Measurements from ENCODE around the gene WDR49.

Gene WDR49

DNA sequence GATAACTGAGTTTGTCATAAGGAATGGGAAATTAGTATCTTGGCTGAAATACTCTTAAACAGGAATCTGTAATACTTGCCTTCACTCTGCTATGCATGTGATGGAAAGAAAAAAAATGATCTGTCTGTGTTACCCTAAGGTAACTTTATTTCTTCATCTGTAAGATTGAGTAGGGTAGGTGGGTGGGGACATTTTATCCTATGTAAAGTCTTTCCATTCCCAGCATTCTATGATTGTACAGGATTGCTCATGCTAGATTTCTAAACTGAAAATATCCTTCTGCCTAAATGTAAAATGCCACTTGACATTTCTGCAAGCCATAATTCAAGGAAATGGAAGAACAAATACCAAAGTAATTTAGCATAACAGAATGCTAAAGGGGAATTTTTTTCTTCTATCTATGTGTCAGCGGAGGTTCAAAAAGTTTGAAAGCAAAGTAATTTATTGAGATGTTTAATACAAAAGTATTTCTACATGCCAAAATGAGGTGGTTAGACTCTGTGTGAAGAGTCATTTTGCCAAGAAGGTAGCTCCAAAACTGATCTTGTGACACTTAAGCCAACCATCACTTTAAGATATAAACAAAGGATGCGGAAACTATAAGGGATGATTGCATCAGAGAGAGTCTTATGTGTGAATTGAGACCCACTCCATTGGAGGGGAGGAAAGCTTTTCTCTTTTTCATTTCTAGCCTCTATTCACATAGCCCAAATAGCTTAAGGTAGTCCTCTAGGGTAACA lies 133.3 kb downstream of the WDR49 start:
- in situ Hi-C loops (cut with HindIII; ENCODE audit: low pct_ligation_motif_present, low pct_unique_long_range_greater_than_20kb, low sequenced_read_pairs) = no loop called here
- DNase-seq = no peak

DNA sequence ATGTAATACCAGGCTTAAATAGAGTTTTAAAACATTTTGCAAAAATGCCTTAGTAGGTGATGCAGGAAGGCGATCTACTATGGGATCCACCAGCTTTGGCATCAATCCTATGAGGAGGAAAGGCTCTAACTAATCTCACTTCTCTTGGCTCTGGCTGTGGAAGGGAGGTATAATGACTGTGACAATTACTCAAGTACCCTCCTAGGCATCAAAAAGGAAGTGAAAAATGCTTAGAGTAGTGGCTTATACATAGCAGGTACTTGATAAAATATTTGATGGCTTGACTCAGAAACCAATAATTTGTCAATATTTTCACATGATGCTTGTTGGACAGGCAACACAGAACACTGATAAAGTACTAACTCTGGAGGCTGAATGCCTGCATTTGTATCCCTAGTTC lies 145.8 kb downstream of the WDR49 start:
- DNase-seq = no peak
- in situ Hi-C loops (cut with HindIII; ENCODE audit: low pct_ligation_motif_present, low pct_unique_long_range_greater_than_20kb, low sequenced_read_pairs) = no loop called here

- DNase-seq = no peak
- in situ Hi-C loops (cut with HindIII; ENCODE audit: low pct_ligation_motif_present, low pct_unique_long_range_greater_than_20kb, low sequenced_read_pairs) = no loop called here
Observed at GRCh38 chr3:167502401-167502800, 151.3 kb downstream of the WDR49 start.

DNA sequence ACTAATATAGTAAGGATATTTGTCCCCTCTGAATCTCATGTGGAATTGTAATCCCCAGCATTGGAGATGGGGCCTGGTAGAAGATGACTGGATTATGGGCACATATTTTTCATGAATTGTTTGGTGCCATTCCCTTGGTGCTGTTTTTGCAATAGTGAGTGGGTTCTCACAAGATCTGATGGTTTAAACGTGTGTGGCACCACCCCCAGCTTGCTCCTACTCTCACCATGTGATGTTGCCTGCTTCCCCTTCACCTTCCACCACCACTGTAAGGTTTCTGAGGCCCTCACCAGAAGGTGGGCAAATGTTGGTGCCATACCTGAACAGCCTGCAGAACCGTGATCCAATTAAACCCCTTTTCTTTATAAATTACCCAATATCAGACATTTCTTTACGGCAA lies 151.8 kb downstream of the WDR49 start:
- in situ Hi-C loops (cut with HindIII; ENCODE audit: low pct_ligation_motif_present, low pct_unique_long_range_greater_than_20kb, low sequenced_read_pairs) = no loop called here

GRCh38 chr3:167497903-167498302 lies 155.8 kb downstream of the WDR49 start:
- DNase-seq = no peak
- in situ Hi-C loops (cut with HindIII; ENCODE audit: low pct_ligation_motif_present, low pct_unique_long_range_greater_than_20kb, low sequenced_read_pairs) = no loop called here

More for the DNA sequence above, 151.8 kb downstream of the WDR49 start:
- no peak for DNase-seq

- in situ Hi-C loops (cut with HindIII; ENCODE audit: low pct_ligation_motif_present, low pct_unique_long_range_greater_than_20kb, low sequenced_read_pairs) = no loop called here
Observed at GRCh38 chr3:167493244-167493643, 160.5 kb downstream of the WDR49 start.

GRCh38 chr3:167491621-167492020 lies 162.1 kb downstream of the WDR49 start:
- DNase-seq = no peak
- in situ Hi-C loops (cut with HindIII; ENCODE audit: low pct_ligation_motif_present, low pct_unique_long_range_greater_than_20kb, low sequenced_read_pairs) = no loop called here

More at GRCh38 chr3:167493244-167493643, 160.5 kb downstream of the WDR49 start:
- peak; percentile 31 for DNase-seq

- in situ Hi-C loops (cut with HindIII; ENCODE audit: low pct_ligation_motif_present, low pct_unique_long_range_greater_than_20kb, low sequenced_read_pairs) = no loop called here
- DNase-seq = no peak
Observed at GRCh38 chr3:167489571-167489970, 164.2 kb downstream of the WDR49 start.

- in situ Hi-C loops (cut with HindIII; ENCODE audit: low pct_ligation_motif_present, low pct_unique_long_range_greater_than_20kb, low sequenced_read_pairs) = no loop called here
- DNase-seq = no peak
Observed at GRCh38 chr3:167487556-167487955, 166.2 kb downstream of the WDR49 start.

DNA sequence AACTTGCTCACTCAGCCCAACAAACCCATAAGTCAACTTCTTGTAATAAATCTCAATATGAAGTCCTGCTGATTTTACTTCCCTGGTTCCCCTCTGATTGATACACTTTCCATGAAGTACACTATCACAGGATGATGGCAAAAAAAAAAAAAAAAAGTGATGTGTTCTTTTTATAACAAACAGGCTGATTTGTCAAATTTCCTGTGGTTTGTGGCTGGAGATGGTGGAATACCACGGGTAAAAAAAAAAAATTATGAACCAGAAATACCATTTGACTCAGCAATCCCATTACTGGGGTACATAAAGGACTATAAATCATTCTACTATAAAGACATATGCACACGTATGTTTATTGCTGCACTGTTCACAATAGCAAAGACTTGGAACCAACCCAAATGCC lies 169.2 kb downstream of the WDR49 start:
- DNase-seq = no peak
- in situ Hi-C loops (cut with HindIII; ENCODE audit: low pct_ligation_motif_present, low pct_unique_long_range_greater_than_20kb, low sequenced_read_pairs) = no loop called here

GRCh38 chr3:167483708-167484475 lies 169.8 kb downstream of the WDR49 start:
- DNase-seq = no peak
- in situ Hi-C loops (cut with HindIII; ENCODE audit: low pct_ligation_motif_present, low pct_unique_long_range_greater_than_20kb, low sequenced_read_pairs) = no loop called here

DNA sequence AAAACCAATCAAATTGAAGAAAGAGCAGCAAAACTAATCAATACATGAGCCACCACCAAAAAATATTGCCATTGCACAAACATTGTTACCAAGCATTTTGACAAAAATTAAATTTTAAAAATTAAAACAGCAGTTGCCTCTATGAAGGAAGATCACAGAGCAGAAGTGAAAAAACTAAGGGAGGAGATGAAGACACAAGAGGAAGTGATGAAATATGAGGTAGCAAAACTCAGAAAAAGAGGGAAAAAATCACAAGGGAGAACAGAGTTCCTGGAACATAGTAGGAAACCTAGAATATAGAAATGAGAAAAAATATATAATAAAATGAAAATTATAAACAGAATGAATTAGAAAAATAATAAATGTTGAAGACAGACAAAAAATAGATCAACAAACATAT lies 172.6 kb downstream of the WDR49 start:
- in situ Hi-C loops (cut with HindIII; ENCODE audit: low pct_ligation_motif_present, low pct_unique_long_range_greater_than_20kb, low sequenced_read_pairs) = no loop called here
- DNase-seq = no peak

- in situ Hi-C loops (cut with HindIII; ENCODE audit: low pct_ligation_motif_present, low pct_unique_long_range_greater_than_20kb, low sequenced_read_pairs) = no loop called here
Observed at GRCh38 chr3:167480748-167481147, 173.0 kb downstream of the WDR49 start.

GRCh38 chr3:167473863-167474262 lies 179.9 kb downstream of the WDR49 start, which contains the start of gene SERPINI2:
Gene SERPINI2 (minus strand): TSS chr3:167474042. CDS start chr3:167471834, 2,208 bp downstream.
- no peak for DNase-seq
- in situ Hi-C loops (cut with HindIII; ENCODE audit: low pct_ligation_motif_present, low pct_unique_long_range_greater_than_20kb, low sequenced_read_pairs) = no loop called here

More at GRCh38 chr3:167480748-167481147, 173.0 kb downstream of the WDR49 start:
- no peak for DNase-seq

DNA sequence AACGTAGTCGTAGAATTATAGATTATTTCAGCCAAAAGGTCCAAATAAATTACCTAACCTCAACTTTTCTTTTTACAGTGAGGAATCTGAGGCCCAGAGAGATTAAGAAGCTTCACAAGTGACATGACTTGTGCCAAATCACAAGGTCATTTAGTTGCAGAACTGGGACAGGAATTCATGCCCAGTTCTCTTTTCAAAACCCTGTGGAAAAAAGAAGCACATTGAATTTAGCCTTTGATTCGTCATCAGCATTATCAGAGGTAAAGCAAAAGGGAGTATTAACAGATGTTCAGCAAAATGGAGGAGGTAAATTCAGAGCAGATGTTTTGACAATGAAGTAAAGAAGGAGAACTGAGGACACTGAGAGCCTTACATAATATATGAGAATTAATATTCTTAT lies 184.4 kb downstream of the WDR49 start:
- in situ Hi-C loops (cut with HindIII; ENCODE audit: low pct_ligation_motif_present, low pct_unique_long_range_greater_than_20kb, low sequenced_read_pairs) = no loop called here
- no peak for DNase-seq

DNA sequence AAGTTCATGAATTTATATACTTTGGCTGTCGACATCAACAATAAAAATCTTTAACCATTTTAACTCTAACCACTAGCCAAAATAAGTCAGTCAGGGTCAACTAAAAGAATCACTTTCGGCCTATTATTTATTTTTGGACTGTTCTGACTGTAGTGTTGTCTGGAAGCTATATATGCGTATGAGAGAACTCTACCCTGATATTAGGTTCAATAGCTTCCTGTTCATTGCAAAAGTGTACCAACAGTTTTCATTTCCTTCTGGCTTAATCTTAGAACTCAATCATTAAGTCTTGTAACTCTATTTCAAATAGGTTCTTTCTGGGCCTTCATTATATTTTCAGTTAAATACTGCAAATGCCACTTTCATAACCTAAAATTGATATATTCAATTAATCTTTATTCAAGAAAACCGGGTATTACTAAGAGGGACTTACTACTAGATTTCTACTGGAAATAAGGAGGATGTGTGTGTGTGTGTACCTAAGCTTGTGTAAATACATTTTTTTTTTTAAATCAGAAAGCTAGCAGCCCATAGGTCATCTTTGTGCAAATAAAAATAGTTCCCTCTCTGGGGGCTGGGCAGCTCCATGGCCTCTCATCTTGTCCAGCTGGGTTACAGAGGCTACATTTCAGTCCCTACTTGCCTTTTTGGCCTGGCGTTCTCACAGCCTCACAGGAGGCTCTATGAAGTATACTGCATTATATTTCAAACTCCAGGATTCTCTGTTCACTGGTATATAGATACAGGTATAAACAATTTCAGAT lies 185.7 kb downstream of the WDR49 start:
- no peak for DNase-seq
- in situ Hi-C loops (cut with HindIII; ENCODE audit: low pct_ligation_motif_present, low pct_unique_long_range_greater_than_20kb, low sequenced_read_pairs) = no loop called here

DNA sequence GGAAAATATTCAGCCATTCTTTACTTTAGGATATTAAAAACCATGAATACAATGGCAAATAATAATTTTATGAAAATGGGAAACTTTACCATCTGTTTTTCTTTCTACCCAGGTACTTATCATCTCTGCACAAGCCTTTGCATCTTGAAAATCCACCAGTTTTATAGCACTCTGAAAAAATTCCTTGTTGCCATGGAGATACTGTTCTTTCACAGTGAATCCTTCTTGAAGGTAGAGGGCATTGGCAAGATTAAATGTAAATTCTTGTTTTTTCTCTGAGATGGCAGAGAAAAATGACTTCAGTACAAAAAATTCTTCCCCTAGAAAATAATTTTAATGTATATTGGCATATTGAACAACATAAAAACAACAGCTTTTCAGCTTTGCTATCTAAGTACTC lies 186.8 kb downstream of the WDR49 start:
- no peak for DNase-seq
- in situ Hi-C loops (cut with HindIII; ENCODE audit: low pct_ligation_motif_present, low pct_unique_long_range_greater_than_20kb, low sequenced_read_pairs) = no loop called here

DNA sequence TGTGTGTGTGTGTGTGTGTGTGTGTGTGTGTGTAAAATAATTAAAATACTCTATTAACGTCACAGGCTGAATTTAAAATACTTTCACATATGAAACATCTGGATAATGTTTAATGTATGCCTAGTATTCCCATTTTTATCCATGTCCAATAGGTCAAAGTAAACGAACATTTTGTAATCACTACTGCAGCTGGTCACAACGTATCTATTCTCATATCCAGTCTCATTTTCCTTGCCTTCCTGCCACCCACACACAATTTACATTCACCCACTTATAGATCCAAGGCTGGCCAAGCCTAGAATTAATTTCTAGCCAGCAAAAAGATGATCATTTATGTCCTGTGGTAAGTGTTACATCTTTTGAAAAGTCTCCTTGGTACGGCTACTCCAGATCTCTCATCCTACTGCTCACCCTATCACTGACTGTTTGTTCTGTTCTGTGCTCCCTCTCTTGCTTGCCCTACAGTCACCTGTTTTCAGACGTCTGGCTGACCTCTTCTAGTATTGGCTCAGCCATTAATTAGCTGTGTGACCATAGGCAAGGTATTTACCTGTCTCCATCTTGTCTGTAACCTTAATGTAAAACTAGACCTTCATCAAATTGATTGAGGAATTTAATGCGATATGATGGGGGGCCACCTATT lies 197.5 kb downstream of the WDR49 start:
- in situ Hi-C loops (cut with HindIII; ENCODE audit: low pct_ligation_motif_present, low pct_unique_long_range_greater_than_20kb, low sequenced_read_pairs) = no loop called here
- DNase-seq = no peak

- in situ Hi-C loops (cut with HindIII; ENCODE audit: low pct_ligation_motif_present, low pct_unique_long_range_greater_than_20kb, low sequenced_read_pairs) = no loop called here
- DNase-seq = no peak
Observed at GRCh38 chr3:167453815-167454214, 199.9 kb downstream of the WDR49 start.

Measured in ACHN (cell line).